C1 segment of cervical spinal cord (tissue), 14 donors: ENCODE results near the gene TRERF1.
A peak's percentile ranks its signal among the peaks of the same experiment; 100 is the strongest.

ENCODE experiments used
- DNase-seq, 14 donors: peaks; one replicate each; lab custom pipeline; 2025; lab: John Stamatoyannopoulos, UW

Gene TRERF1

DNA sequence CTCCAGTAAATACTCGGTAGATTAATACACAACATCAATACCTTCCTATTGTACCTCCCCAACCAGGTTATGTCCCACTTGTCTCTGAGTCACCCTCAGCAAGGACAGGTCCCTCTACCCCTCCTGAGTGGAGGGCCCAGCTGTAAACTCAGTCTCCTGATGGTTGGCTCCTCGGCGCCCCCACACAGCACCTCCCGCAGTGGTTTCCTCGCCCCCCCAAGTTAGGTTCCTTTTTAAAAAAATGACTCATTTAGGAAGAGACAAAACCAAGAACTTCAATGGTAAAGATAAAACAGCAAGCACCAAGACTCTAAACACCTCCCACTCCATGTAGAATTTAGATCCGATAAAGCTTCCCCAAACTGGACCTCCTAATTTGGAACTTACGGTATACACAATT, 83.5 kb downstream of the TRERF1 start:
- peak in 1 of 14 donors; percentile 14 for DNase-seq

- DNase-seq: peak in 2 of 14 donors; percentile 10
Measured at GRCh38 chr6:42367353-42368011, 84.2 kb downstream of the TRERF1 start.

DNA sequence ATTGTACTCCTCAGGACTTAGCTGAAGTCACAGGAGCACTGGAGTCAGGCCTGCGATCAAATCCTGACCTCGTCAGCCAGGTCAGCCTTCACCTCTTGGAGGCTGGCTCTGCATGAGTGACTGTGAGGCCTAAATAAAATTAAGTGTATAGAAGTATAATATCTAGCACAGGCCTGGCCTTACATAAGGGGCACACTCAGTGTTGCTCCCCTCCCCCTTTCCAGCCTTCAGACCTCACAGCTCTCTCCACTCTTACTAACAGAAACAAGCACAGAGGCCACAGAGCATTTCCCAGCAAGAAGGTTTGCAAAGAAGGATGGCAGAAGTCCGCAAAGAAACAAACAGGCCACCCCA, 84.8 kb downstream of the TRERF1 start:
- no peak for DNase-seq

- no peak for DNase-seq
Measured at GRCh38 chr6:42366011-42366705, 85.6 kb downstream of the TRERF1 start.

DNA sequence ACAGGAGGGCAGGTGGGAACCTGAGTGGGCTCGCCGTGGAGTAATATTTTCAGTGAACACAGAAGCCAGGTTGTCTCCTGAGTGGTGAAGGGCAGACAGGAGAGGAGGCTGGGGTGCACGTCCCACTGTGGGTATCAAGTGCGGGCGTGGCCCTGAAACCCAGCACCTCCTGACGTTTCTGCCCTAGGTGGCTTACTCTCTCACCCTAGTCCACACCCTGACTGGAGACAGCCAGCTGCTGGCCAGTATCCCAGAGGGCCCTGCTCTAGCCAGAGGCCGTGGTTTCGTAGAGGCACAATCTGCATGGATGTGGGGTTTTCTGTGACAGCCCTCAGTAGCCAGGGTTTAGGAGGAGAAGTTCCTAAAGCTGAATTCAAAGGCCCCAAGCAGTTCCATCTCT, 86.7 kb downstream of the TRERF1 start:
- no peak for DNase-seq

GRCh38 chr6:42363926-42364849, 87.5 kb downstream of the TRERF1 start:
- no peak for DNase-seq

DNA sequence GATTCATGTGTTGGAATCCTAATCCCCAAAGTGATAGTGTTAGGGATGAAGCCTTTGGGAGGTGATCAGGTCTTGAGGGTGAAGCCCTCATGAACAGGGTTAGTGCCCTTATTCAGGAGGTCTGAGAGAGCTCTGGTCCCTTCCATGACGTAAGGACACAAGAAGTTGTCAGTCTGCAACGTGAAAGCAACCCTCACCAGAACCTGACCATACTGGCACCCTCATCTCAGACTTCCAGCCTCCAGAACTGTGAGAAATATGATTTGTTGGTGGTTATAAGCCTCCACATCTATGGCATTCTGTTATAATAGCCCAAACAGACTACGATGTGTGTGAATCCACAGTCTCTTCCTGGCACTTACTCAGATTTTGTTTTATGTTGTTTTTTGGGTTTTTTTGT, 90.7 kb downstream of the TRERF1 start:
- DNase-seq: no peak

DNA sequence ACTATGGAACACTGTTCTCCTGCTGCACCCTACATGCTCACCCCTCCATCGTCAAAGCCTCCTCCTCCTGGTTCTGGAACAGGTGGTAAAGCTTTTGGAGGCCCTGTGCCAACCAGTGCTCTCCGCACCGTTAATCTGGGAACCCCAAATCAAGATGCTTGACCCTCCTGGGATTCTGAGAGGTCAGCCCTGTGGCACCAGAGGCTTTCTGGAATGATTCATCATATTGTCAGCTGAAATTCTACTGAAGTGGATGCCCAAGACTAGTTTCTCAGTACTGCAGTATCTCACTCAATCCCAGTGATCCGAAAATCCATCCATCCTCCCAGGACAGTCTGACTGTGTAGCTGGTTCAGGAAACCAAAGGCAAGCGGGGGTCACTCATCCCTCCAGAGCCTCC, 92.7 kb downstream of the TRERF1 start:
- DNase-seq: no peak

DNA sequence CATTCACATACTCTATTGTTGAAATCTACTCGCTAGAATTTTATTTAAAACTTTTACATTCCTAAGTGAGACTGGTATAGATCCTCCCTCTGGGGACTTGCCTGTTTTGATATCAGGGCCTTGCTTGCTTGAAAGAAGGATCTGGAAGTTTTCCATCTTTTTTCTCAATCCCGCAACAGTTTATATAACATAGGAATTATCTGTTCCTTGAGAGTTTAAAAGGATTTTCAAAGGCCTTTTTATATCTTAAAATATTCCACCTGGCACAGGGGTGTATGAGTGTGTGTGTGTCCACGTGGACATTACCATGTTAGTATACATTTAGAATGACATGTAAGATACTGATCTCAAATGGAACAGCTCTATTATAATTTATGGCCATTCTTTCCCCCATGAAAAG, 96.3 kb downstream of the TRERF1 start:
- no peak for DNase-seq

- no peak for DNase-seq
Measured at GRCh38 chr6:42354702-42355101, 97.0 kb downstream of the TRERF1 start.

DNA sequence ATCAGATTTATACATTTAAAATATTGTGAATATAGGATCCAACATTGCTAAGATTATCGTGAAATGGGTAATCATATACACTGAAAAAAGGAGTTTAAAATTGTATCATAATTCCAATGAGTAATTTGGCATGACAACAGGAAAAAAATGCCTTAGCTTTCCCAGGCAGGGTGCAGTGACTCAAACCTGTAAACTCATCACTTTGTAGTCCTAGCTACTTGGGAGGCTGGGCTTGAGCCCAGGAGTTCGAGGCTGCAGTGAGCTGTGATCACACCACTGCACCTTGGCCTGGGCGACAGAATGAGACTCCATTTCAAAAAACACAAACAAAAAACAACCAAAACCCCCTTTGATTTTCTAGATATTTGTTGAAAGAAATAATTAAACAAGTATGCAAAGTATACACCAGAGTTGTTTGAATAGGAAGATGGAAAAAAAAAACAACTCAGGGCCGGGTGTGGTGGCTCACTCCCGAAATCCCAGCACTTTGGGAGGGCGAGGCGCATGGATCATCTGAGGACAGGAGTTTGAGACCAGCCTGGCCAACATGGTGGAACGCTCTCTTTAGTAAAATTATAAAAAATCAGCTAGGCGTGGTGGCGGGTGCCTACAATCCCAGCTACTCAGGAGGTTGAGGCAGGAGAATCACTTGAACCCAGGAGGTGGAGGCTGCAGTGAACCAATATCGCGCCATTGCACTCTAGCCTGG, 98.7 kb downstream of the TRERF1 start:
- DNase-seq: no peak

- no peak for DNase-seq
Measured at GRCh38 chr6:42350911-42351310, 100.8 kb downstream of the TRERF1 start.

DNA sequence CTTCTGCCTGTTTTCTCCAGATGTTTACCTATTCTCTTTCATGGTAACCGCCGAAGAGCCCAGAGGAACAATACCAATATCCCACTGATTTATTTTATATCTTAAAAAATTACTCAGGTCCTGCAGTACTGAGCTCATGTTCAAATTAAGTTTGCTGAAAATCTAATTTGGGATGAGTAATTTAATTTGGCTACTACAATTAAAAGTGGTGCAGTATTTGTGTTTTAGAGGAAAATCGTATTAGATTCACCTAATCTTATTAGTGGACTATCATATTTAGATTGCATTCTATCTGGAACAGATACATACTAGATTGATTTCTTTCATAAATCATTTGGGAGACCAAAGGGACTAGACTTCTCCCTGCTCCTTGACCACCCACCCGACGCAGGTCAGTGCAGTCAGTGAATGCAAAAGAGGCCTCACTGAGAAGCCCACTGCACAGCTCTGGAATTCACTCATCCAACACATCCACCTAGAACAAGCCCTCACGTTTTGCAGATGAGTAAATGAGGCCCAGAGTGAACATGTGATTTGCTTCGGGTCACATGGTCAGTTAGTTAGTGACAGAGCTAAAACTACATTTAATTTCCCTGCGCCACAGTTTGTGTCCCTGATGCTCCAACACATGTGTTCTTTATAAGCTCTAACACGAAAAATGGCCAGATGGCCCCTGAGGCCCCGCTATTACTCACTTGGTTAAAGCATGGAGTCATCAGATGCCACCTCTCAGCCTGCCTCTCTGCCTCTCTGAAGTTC, 101.8 kb downstream of the TRERF1 start:
- no peak for DNase-seq

- no peak for DNase-seq
Measured at GRCh38 chr6:42347456-42347855, 104.3 kb downstream of the TRERF1 start.

DNA sequence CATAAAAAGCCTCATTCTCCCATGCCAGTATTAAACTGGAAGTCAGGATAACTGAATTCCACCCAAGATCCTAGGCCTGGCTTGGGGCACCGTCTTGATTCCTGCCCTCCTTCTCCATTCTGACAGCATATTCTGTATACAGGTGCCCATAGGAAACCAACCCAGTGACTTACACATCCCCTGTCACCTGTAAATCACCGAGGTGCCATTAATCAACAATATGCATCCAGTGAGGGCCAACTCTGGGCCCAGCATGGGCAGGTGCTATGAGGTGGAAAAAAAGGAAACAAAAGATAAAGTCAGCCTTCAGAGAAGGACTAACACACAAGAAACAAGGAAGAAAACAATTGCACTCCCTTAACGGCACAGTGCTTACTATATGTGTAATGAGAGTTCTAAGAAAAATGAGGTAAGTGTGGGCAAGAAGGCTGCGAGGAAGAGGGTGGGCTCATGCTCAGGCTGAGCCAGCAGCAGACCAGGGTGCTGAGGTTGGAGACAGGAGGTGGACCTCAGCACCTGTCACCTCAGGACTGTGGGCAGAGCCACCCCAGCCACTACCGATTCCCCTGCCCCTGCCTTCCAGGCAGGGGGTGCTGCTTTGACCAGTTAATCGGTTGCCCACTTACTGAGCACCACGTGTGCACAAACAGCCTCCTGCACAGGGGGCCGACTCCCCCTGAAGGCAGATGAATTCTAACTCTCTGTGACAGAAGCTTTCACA, 105.9 kb downstream of the TRERF1 start:
- DNase-seq: no peak

- DNase-seq: no peak
Measured at GRCh38 chr6:42344756-42345155, 107.0 kb downstream of the TRERF1 start.

DNA sequence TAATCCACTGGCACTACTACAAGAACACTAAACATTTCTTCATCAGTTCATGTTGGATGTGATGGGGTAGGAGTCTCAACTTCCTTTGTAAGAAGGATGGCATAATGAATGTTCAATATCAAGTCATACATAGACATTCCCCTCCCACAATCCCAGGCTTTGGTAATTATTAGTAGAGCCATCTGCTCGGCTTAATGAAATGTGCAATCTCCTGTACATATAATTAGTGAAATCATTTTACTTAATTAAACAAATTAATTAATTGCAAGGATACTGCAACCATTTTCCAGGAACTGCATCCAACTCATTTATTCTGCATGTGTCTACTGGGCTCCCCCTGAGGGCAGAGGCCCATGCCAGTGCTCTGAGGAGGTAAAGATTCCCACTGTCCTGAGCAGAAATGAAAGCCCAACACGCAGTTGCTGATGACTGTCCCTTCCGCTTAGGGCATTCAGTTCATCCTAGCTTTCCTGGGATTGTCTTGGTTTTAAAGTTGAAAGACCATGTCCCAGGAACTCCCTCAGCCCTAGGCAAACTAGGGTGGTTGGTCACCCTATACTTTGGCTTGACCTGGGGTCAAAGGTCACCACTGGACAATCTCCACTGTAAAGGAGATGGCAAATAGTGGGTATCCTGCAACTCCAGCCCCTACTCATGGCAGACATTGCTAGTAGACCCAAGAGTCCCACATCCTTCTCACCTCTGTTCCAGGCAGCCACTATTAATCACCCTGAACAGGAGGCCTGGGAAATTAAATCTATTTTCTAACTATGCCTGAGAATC, 109.8 kb downstream of the TRERF1 start:
- no peak for DNase-seq

DNA sequence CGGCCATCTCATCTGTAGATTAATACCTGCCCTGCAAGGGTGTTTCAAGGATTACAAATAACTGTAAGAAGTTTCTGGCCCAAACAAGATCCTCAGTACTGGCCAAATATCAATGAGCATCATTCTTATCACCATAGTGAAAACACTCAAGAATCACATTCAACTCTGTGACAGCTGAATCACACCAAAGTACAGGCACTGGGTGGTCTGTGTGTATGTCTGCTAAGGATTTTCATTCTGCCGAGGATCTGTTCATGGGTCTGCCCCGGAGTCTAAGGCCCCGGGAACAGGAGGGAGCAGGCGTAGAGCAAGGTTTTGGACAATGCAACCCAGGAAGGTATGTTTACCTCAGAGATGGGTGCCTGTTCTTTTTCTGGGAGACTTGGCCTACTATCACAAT, 110.5 kb downstream of the TRERF1 start:
- no peak for DNase-seq

DNA sequence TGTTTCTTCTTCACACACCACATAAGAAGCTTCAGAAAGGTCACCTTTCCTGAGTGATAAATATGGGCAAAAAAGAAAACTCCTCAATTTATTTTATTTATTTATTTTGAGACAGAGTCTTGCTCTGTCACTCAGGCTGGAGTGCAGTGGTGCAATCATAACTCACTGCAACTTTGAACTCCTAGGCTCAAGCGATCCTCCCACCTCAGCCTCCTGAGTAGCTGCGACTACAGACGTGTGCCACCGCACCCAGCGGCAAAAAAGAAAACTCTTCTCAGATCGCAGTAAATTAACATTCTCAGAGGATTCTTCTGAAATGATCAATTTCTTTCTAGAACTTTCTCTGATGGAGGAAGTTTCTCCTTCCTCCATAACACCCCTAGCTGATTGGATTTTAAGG, 111.2 kb downstream of the TRERF1 start:
- no peak for DNase-seq

GRCh38 chr6:42339991-42340401, 111.7 kb downstream of the TRERF1 start:
- DNase-seq: no peak
